Esophagus squamous epithelium (tissue), 5 donors: ENCODE measurements around the gene NOX3. TPM values are rescaled to one million over a fixed set of nuclear protein-coding genes. Genes with fewer than 3 reads are reported as not detected.
"Not testable (repeated sequence)": the region's sequence is repeated elsewhere in the genome, so short reads cannot be mapped to it uniquely, and the experiment has no call there.

Experiments used
- DNase-seq: peaks from one replicate; lab custom pipeline; 2025; lab: John Stamatoyannopoulos, UW
- H3K27ac ChIP-seq, 4 donors: fragments of 200-600 bp; sonication (generic); one replicate each; pipeline ENCODE4 v1.5.1; 2016 to 2019; ENCODE audit warnings: mild to moderate bottlenecking in 1 of 4
- H3K27me3 ChIP-seq, 4 donors: fragments of 200-600 bp; sonication (generic); 1 replicate in 3 of 4; 2 replicates in 1 of 4; pipeline versions ENCODE4 v1.5.1 to v1.6.0; 2017 to 2021; ENCODE audit warnings: antibody characterized with exemption in 1 of 4
- H3K36me3 ChIP-seq, 3 donors: fragments of 200-600 bp; sonication (generic); one replicate each; pipeline ENCODE4 v1.5.1; 2016 to 2019
- H3K4me1 ChIP-seq, 3 donors: fragments of 200-600 bp; sonication (generic); one replicate each; pipeline ENCODE4 v1.5.1; 2017 to 2019
- H3K4me3 ChIP-seq, 4 donors: fragments of 200-600 bp; sonication (generic); 1 replicate in 3 of 4; 2 replicates in 1 of 4; pipeline ENCODE4 v1.5.1; 2016 to 2019; ENCODE audit warnings: mild to moderate bottlenecking in 2 of 4, moderate library complexity in 1 of 4
- H3K9me3 ChIP-seq, 3 donors: fragments of 200-600 bp; sonication (generic); one replicate each; pipeline ENCODE4 v1.5.1; 2016 to 2019
- POLR2A ChIP-seq, 4 donors: fragments of 450-650 bp; IDR thresholded peaks; one replicate each; pipeline ENCODE4 v1.6.1; 2017; ENCODE audit warnings: antibody characterized with exemption in 4 of 4, mild to moderate bottlenecking in 4 of 4, moderate library complexity in 3 of 4
- WGBS, 2 donors: methylation state at CpG; one replicate each; pipeline ENCODE4 v1.1.5; 2018; 5-methylcytosine and 5-hydroxymethylcytosine counted together
- intact Hi-C: fragments of 100-400 bp; cut with DNase I; formaldehyde crosslinking; loops from one replicate; pipeline ENCODE4 v1.15.0; 2022
- total RNA-seq, 4 donors: library from RNA; depleted of rRNA; stranded (reverse); fragments of >200 nt; gene quantifications; one replicate each; pipeline ENCODE4 v1.1.0, GENCODE V29; 2016
- TF ChIP-seq, protein P1 (sequence below), 6 experiments: fragments of 450-650 bp in 4 of 6; fragments of 200-600 bp in 2 of 6; sonication (generic) in 2 of 6; IDR thresholded peaks; one replicate each; pipeline ENCODE4 v1.5.1; 2016 to 2019; ENCODE audit warnings: antibody characterized with exemption in 6 of 6, mild to moderate bottlenecking in 4 of 6, moderate library complexity in 4 of 6
- donor health status: DM: yes; HTN: yes; CAD: no.

Gene NOX3
- total RNA-seq, 4 donors from 2014 or later: not detected

DNA sequence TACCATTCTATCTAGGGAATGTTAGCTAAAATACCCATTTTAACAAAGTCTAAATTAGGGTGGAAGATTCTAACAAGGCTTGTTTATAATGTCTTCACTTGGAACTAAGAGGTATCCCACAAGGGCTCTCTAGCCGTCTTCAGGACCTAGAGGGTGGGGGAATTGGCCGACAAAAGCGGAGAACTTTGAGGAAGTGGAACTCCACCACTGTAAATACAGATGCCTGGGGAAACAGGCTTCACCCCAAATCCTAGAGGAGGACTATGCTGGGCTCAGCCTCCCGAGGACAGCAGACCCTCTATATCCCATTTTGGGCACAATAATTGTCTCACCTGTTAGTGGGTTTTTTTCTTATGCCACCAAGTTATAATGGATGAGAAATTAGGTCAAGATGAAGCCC, 83.4 kb downstream of the NOX3 start:
- 74 to 86% methylated on average over 4 of the region's 4 CpGs for WGBS, 2 donors
- DNase-seq: no peak
- Histone ChIP-seq H3K4me1 (no peaks in the 10 kb centered on the region), H3K4me3 (no peak overlapping the region), H3K36me3 (no peaks in the 10 kb centered on the region), H3K27ac (no peak overlapping the region), H3K27me3 (no peaks in the 10 kb centered on the region), H3K9me3 (no peaks in the 10 kb centered on the region)
- intact Hi-C loops: no loop called here
- TF ChIP-seq POLR2A (IDR thresholded peaks at IDR 0.05): no peak
- TF ChIP-seq, protein P1, sequence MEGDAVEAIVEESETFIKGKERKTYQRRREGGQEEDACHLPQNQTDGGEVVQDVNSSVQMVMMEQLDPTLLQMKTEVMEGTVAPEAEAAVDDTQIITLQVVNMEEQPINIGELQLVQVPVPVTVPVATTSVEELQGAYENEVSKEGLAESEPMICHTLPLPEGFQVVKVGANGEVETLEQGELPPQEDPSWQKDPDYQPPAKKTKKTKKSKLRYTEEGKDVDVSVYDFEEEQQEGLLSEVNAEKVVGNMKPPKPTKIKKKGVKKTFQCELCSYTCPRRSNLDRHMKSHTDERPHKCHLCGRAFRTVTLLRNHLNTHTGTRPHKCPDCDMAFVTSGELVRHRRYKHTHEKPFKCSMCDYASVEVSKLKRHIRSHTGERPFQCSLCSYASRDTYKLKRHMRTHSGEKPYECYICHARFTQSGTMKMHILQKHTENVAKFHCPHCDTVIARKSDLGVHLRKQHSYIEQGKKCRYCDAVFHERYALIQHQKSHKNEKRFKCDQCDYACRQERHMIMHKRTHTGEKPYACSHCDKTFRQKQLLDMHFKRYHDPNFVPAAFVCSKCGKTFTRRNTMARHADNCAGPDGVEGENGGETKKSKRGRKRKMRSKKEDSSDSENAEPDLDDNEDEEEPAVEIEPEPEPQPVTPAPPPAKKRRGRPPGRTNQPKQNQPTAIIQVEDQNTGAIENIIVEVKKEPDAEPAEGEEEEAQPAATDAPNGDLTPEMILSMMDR (IDR thresholded peaks at IDR 0.05): no peak

- DNase-seq: no peak
- no peak overlapping the region for H3K4me3 ChIP-seq
- H3K27ac ChIP-seq: no peak overlapping the region
- H3K27me3 ChIP-seq: no peaks in the 10 kb centered on the region
- no peaks in the 10 kb centered on the region for H3K36me3 ChIP-seq
- no peaks in the 10 kb centered on the region for H3K4me1 ChIP-seq
- H3K9me3 ChIP-seq: no peaks in the 10 kb centered on the region
- TF ChIP-seq POLR2A (IDR thresholded peaks at IDR 0.05): no peak
- TF ChIP-seq, protein P1 (IDR thresholded peaks at IDR 0.05): no peak
- 42 to 53% methylated on average over 5 of the region's 5 CpGs for WGBS, 2 donors
- intact Hi-C loops: no loop called here
Measured at GRCh38 chr6:155371230-155371629, 84.4 kb downstream of the NOX3 start.

- no peak for DNase-seq
- no peaks in the 10 kb centered on the region for H3K27me3 ChIP-seq
- H3K36me3 ChIP-seq: no peaks in the 10 kb centered on the region
- intact Hi-C loops: no loop called here
- WGBS, 2 donors: 73 to 79% methylated on average over 6 of the region's 6 CpGs
- H3K27ac ChIP-seq: no peak overlapping the region
- H3K9me3 ChIP-seq: no peaks in the 10 kb centered on the region
- no peak overlapping the region for H3K4me3 ChIP-seq
- TF ChIP-seq, protein P1 (IDR thresholded peaks at IDR 0.05): no peak
- TF ChIP-seq POLR2A (IDR thresholded peaks at IDR 0.05): no peak
- no peaks in the 10 kb centered on the region for H3K4me1 ChIP-seq
Measured at GRCh38 chr6:155366325-155366724, 89.3 kb downstream of the NOX3 start.

- no peaks in the 10 kb centered on the region for H3K36me3 ChIP-seq
- H3K9me3 ChIP-seq: no peaks in the 10 kb centered on the region
- intact Hi-C loops: no loop called here
- no peaks in the 10 kb centered on the region for H3K4me1 ChIP-seq
- no peak overlapping the region for H3K27ac ChIP-seq
- TF ChIP-seq POLR2A (IDR thresholded peaks at IDR 0.05): no peak
- TF ChIP-seq, protein P1 (IDR thresholded peaks at IDR 0.05): no peak
- no peaks in the 10 kb centered on the region for H3K27me3 ChIP-seq
- no peak overlapping the region for H3K4me3 ChIP-seq
- no peak for DNase-seq
- 96 to 97% methylated on average over 3 of the region's 3 CpGs for WGBS, 2 donors
Measured at GRCh38 chr6:155364844-155365437, 90.7 kb downstream of the NOX3 start.

DNA sequence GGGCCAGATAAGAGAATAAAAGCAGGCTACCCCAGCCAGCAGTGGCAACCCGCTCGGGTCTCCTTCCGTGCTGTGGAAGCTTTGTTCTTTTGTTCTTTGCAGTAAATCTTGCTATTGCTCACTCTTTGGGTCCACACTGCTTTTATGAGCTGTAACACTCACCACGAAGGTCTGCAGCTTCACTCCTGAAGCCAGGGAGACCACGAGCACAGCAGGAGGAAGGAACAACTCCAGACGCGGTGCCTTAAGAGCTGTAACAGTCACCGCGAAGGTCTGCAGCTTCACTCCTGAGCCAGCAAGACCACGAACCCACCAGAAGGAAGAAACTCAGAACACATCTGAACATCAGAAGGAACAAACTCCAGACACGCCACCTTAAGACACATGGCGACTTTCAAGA, 91.6 kb downstream of the NOX3 start:
- WGBS, 2 donors: 79 to 87% methylated on average over 12 of the region's 12 CpGs
- not testable (repeated sequence) for DNase-seq

DNA sequence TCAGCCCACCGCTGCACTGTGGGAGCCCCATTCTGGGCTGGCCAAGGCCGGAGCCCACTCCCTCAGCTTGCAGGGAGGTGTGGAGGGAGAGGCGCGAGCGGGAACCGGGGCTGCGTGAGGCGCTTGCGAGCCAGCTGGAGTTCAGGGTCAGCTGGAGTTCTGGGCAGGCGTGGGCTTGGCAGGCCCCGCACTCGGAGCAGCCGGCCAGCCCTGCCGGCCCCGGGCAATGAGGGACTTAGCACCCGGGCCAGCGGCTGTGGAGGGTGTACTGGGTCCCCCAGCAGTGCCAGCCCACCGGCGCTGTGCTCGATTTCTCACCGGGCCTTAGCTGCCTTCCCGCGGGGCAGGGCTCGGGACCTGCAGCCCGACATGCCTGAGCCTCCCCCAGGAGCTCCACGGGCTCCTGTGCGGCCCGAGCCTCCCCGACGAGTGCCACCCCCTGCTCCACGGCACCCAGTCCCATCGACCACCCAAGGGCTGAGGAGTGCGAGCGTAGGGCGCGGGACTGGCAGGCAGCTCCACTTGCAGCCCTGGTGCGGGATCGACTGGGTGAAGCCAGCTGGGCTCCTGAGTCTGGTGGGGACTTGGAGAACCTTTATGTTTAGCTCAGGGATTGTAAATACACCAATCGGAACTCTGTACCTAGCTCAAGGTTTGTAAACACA, 92.5 kb downstream of the NOX3 start:
- H3K27ac ChIP-seq, H3K4me1 ChIP-seq, intact Hi-C loops, H3K9me3 ChIP-seq, H3K27me3 ChIP-seq, DNase-seq, H3K4me3 ChIP-seq, H3K36me3 ChIP-seq: not testable (repeated sequence)
- 95 to 98% methylated on average over 6 to 15 of the region's 39 CpGs for WGBS, 2 donors

More for the DNA sequence above, 91.6 kb downstream of the NOX3 start:
- H3K4me3 ChIP-seq, H3K4me1 ChIP-seq, H3K27me3 ChIP-seq, H3K27ac ChIP-seq, H3K9me3 ChIP-seq, intact Hi-C loops, H3K36me3 ChIP-seq: not testable (repeated sequence)
